Fibroblast of skin of left biceps (primary cell): ENCODE measurements around the gene MST1.

ENCODE experiments used
- DNase-seq, 2 experiments: peaks; one replicate each; pipeline ENCODE4 v3.0.0-alpha.2; 2013; ENCODE audit warnings: low read depth in 2 of 2

Gene MST1

DNA sequence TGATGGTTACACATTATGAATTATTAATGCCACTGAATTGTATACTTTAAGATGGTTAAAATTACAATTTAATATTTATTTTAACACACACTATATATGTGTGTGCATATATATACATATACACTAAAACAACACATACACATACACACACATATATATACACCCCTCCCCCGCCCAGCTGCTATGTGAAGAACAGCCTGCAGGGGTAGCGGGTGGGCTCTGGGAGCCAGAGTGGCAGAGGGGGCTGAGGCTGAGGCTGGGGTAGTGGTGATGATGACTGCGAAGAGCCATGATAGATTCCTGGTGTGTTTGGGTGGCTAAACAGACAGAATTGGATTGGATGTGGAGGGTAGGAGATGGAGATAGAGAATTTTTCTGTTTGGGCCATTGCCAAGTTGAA lies 54.5 kb downstream of the MST1 start:
- no peak for DNase-seq
